ENCODE results near the gene GIMAP8.

The GIMAP8 gene

DNA sequence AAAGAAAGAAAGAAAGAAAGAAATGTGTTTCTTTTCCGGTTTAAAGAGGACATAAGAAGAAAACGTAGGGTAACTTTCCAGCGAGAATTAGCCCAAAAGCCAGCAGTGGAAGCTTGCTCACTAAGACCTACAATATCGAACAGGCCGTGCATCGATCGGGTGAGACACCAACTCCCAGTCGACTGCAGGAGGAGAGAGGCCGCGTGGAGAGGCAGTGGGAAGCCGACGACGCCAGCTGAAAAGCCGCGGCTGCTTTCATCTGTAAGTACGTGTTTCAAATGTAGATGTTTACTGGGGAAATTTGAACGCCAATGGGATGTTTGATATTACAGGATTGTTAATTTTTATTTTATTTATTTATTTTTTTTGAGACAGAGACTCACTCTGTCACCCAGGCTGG, 28.6 kb upstream of the GIMAP8 start:
- DNase-seq (ENCODE audit: low spot score in 2 of 2) = no peak
- H3K27ac Mint-ChIP-seq = no peak overlapping the region
- no peak for ATAC-seq
- H3K9me3 Mint-ChIP-seq = no peaks in the 10 kb centered on the region
- H3K4me1 Mint-ChIP-seq = peaks cover 8% of the 10 kb centered on the region
- H3K36me3 Mint-ChIP-seq = no peaks in the 10 kb centered on the region
- no peak overlapping the region for H3K4me3 Mint-ChIP-seq

DNA sequence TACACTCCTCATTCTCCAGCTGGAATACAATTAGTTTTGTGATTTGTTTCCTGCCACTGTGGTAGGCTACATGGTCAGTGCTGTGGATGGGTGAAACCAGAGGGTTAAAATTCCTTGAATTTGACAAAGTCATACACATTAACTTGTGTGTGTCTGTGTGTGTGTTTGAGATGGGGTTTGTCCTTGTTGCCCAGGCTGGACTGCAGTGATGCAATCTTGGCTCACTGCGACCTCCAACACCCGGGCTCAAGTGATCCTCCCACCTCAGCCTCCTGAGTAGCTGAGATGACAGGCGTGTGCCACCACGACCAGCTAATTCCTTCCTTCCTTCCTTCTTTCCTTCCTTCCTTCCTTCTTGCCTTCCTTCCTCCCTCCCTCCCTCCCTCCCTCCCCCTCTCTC, 24.8 kb upstream of the GIMAP8 start:
- no peak for ATAC-seq
- Mint-ChIP-seq H3K9me3 (no peaks in the 10 kb centered on the region), H3K4me3 (no peak overlapping the region), H3K4me1 (peaks cover 33% of the 10 kb centered on the region), H3K36me3 (no peaks in the 10 kb centered on the region), H3K27ac (no peak overlapping the region)
- no peak for DNase-seq (ENCODE audit: low spot score in 2 of 2)

DNA sequence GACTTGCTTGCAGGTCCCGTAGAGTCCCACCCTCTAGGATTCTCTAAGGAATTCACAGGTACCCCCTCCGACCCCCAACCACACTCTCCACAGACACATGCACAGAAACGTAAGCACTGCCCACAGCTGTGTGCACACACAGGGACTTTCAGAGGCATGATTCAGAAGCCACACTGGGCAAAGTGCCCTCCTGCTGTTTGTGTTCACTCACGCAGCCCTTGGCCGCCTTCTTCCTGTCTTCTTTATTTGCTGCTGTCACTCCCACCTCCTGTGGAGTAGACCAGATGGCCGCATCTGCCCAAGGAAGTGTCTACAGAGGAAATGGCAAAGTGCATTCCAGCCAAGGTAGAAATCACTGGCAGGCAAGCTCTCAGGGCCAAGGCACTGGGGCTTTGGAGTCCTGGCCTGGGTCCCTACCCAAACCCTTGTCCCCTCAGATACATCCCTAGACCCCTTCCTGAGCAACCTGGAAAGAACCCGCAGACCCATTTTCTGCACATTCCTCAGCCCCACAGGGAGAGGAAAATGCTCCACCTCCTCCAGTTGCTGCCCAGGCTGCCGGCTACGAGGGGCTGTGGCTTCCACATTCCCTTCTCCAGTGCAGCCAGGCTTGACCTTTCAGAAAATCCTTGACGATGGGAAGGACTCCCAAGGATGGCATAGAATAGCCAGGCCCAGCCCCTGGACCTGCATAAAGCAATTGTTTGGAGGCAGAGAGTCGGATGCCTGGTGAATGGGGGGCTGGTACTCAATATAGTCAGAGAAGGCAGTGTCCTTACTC, 21.6 kb upstream of the GIMAP8 start:
- ATAC-seq (peak; percentile 90), DNase-seq (ENCODE audit: low spot score in 2 of 2) (no peak)
- peak overlapping the region; percentile 37 for H3K27ac Mint-ChIP-seq
- peak overlapping the region; percentile 13 for H3K4me3 Mint-ChIP-seq
- H3K9me3 Mint-ChIP-seq = no peaks in the 10 kb centered on the region
- H3K4me1 Mint-ChIP-seq = peaks cover 48% of the 10 kb centered on the region
- H3K36me3 Mint-ChIP-seq = no peaks in the 10 kb centered on the region

DNA sequence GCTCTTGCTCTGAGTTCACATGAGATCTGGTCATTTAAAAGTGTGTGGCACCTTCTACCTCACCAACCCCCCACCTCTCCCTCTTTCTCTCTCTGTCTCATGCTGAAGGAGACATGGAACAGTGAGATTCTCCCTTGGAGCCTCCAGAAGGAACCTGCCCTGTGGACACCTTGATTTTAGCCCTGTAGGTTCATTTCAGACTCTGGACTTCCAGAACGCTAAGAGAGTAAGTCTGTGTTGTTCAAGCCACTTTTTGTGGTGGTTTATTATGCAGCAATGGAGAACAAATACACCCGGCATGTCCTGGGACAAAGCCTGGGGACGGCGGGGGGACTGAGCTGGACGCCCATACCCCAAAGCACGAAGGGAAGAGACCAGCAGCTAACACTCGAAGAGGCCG, 20.7 kb upstream of the GIMAP8 start:
- no peak for DNase-seq (ENCODE audit: low spot score in 2 of 2)

DNA sequence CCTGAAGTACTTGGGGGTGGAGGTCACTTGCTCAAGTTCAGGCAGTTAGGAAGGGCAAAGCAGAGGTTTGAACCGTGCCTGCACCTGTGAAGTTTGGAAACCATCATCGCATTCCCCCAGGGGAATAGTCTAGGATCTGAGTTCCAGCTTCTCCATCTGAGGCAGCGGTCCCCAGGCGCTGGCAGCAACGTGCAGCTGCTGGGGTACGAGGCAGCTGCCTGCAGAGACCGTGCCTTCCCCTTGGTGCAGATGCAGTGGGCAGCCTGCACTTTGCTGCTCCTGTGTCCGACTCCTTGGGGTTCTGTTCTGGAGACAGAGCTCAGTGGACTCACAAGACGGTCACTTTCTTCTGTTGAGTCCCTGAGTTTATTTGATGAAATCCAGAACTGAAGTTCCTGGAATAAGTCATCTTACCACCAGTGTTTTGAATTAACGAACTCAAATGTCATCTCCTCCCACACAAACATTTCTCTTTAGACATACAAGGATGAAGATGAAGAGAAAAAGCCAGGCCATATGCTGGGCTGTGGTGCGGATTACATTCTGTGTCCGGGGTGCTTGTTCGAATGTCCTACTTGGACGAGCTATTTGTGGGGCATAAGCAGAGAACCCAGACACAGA, 19.9 kb upstream of the GIMAP8 start:
- peaks cover 50% of the 10 kb centered on the region for H3K4me1 Mint-ChIP-seq
- H3K36me3 Mint-ChIP-seq = no peaks in the 10 kb centered on the region
- H3K9me3 Mint-ChIP-seq = no peaks in the 10 kb centered on the region
- no peak overlapping the region for H3K4me3 Mint-ChIP-seq
- ATAC-seq (no peak), DNase-seq (ENCODE audit: low spot score in 2 of 2) (no peak)
- H3K27ac Mint-ChIP-seq = no peak overlapping the region

More for the DNA sequence above, 20.7 kb upstream of the GIMAP8 start:
- Mint-ChIP-seq H3K4me1 (peaks cover 49% of the 10 kb centered on the region), H3K4me3 (no peak overlapping the region), H3K36me3 (no peaks in the 10 kb centered on the region), H3K9me3 (no peaks in the 10 kb centered on the region), H3K27ac (peak overlapping the region; percentile 37)
- ATAC-seq = no peak

DNA sequence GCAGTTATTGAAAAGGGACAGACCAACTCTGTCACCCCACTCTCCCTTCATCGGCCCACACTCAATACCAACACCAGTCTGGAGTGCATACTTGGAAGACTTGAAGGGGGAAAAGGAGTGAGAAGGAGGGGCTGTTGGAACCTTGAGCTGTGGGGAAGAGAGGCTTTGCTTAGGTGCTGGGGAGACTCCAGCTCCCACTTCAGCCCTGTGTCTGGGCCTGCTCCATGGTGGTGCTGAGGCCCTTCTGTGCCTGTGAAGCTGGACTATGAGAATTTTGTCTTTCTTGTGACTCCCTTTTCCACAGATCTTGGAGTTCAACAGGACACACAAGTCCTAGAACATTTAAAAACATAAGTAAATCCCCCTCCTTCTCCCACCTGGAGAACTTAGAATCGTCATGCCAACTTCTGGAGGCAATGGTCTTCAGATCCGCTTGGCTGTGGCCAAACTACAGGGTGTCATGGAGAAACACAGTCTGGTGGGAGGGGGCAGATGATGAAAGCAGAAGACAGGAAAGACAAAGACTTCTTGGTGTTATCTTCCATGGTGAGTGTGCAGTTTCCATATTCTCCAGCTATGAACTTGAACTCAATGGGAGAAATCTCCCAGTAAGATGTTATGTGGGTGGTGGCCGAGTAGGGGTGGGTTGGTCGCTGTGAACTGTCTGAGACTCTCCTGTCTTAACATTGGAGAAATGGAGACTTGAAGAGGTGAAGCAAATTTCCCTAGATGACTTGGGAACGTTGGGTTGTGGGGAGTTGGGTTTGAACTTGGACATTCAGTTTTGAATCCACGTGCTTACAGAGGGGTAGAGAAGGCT, 18.4 kb upstream of the GIMAP8 start:
- Mint-ChIP-seq H3K36me3 (no peaks in the 10 kb centered on the region), H3K4me1 (peaks cover 55% of the 10 kb centered on the region), H3K4me3 (peak overlapping the region; percentile 68), H3K9me3 (no peaks in the 10 kb centered on the region), H3K27ac (peak overlapping the region; percentile 90)
- ATAC-seq (no peak), DNase-seq (ENCODE audit: low spot score in 2 of 2) (no peak)

DNA sequence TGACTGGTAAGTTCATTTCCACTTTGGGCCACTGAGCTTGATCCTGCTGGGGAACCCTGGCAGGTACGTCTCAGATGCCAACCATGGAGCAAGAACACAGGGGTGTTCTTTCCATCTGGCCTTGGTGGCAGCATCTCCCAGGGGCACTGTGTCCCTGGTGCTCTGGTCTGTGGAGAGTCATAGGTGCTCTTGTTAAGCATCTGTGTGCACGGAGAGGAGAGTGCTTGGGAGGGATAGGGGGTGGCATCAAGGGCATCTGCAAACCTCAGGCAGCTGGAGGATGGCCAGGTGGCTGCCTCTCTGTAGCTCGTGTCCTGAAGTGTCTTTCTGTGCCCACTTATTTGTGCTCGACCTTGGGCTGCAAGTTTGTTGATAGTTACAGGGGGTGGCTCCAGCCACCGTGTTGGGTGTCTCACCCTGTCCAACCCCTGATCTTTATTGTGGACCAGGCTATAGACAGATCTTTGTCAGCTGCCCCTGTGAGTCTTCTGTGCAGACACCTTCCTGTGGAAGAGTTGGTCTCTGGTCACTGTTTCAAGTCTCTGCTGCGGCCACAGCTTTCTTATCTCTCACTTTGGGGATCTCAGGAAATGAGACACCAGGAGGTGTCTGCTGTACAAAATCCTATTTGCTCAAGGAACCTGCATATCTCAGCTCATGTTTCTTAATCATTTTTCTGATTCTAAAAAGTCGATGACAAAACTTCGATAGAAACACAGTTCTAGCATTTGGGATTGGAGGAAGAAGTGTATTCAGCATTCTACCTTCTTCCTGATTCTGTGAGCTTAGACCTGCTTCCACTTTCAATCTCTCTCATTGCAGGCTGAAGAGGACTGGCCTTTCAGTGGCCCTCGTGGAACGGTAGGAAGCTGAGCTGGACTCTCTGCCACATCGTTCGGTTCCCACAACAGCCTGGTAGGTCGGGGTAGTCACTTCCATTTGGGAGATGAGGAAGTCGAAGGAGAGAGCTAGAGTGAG, 17.2 kb upstream of the GIMAP8 start:
- peaks cover 50% of the 10 kb centered on the region for H3K4me1 Mint-ChIP-seq

DNA sequence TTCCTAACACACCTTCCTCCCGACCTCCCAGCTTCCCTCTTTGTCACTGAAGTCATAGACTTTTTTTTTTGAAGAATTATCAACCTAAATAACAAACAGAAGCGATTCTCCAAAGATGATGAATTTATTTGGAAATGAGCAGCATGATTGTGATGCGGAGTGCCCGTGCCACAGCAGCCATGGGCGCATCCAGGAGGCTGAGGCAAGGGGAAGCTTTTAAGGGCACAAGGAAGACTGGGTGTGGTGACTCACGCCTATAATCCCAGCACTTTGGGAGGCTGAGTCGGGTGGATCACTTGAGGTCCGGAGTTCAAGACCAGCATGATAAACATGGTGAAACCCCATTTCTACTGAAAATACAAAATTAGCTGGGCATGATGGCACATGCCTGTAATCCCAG, 16.2 kb upstream of the GIMAP8 start:
- H3K27ac Mint-ChIP-seq = no peak overlapping the region
- H3K4me1 Mint-ChIP-seq = peaks cover 43% of the 10 kb centered on the region
- no peaks in the 10 kb centered on the region for H3K36me3 Mint-ChIP-seq
- DNase-seq (ENCODE audit: low spot score in 2 of 2) = no peak
- peak overlapping the region; percentile 68 for H3K4me3 Mint-ChIP-seq
- no peak for ATAC-seq
- H3K9me3 Mint-ChIP-seq = no peaks in the 10 kb centered on the region

More for the DNA sequence above, 17.2 kb upstream of the GIMAP8 start:
- DNase-seq (ENCODE audit: low spot score in 2 of 2) (no peak), ATAC-seq (peak; percentile 65)
- no peaks in the 10 kb centered on the region for H3K36me3 Mint-ChIP-seq
- H3K27ac Mint-ChIP-seq = peak overlapping the region; percentile 90
- peak overlapping the region; percentile 68 for H3K4me3 Mint-ChIP-seq
- H3K9me3 Mint-ChIP-seq = no peaks in the 10 kb centered on the region

DNA sequence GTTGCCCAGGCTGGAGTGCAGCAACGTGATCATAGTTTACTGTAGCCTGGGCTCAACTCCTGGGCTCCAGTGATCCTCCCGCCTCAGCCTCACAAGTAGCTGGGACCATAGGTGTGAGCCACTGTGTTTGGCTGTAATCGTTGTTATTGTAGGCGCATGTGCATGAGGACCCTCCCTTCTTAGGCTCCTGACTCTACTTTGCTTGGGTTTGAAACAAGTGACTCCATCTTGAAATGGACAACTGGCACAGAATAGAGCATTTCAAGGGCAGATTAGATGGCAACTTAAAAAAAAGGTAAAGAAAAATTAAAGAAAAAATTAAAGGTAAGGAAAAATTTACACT, 15.4 kb upstream of the GIMAP8 start:
- ATAC-seq (no peak), DNase-seq (ENCODE audit: low spot score in 2 of 2) (no peak)
- H3K9me3 Mint-ChIP-seq = no peaks in the 10 kb centered on the region
- peaks cover 44% of the 10 kb centered on the region for H3K4me1 Mint-ChIP-seq
- no peak overlapping the region for H3K4me3 Mint-ChIP-seq
- H3K36me3 Mint-ChIP-seq = no peaks in the 10 kb centered on the region
- H3K27ac Mint-ChIP-seq = no peak overlapping the region

DNA sequence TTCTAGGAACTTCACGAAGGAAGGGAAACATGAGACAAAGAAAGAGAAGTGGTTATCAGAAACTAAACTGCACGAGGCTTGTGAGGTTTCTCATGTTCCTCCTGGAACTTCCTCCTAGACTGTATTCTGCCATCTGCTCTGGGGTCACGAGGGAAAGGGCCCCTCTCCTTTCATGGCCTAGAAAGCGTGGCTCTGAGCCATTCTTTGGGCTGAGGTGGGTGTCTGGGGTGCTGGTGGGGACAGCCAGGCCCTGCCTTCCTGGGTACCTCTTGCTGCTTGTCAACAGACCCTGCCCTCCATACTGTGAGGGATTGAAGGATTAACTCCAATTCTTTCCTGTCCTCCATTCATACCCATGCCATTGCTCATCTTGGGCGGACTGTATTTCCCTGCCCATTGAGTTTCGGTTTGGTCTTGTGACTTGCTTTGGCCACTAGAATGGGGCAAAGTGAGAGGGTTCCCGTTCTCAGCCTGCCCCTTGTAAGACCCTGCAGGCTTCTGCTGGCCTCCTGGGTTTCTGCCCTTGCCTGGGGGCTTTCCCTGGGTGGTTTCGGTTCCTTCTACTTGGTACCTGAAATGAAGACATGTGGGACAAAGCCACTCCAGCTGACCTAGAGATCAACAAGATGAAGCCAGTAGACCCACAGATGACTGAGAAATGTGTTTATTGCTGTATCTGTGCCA, 14.9 kb upstream of the GIMAP8 start:
- no peak overlapping the region for H3K27ac Mint-ChIP-seq
- no peaks in the 10 kb centered on the region for H3K9me3 Mint-ChIP-seq
- no peak for ATAC-seq
- DNase-seq (ENCODE audit: low spot score in 2 of 2) = no peak
- H3K36me3 Mint-ChIP-seq = no peaks in the 10 kb centered on the region
- H3K4me3 Mint-ChIP-seq = no peak overlapping the region
- peaks cover 47% of the 10 kb centered on the region for H3K4me1 Mint-ChIP-seq

DNA sequence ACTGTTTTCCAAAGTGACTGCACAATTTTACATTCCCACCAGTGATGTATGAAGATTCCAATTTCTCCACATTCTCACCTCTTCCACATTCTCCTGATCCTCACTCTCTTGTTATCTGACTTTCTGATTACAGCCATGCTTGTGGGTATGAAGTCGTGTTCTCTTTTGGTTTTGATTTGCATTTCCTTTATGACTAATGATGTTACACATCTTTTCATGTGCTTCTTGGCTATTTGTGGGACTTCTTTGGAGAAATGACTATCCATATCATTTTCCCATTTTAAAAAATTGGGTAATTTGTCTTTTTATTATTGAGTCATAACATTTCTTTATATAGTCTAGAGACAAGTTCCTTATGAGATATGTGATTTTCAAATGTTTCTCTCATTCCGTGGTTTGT, 10.5 kb upstream of the GIMAP8 start:
- Mint-ChIP-seq H3K4me3 (peak overlapping the region; percentile 0), H3K36me3 (no peaks in the 10 kb centered on the region), H3K4me1 (peaks cover 23% of the 10 kb centered on the region), H3K27ac (no peak overlapping the region), H3K9me3 (peaks cover 7% of the 10 kb centered on the region)
- ATAC-seq (peak; percentile 76), DNase-seq (ENCODE audit: low spot score in 2 of 2) (no peak)

DNA sequence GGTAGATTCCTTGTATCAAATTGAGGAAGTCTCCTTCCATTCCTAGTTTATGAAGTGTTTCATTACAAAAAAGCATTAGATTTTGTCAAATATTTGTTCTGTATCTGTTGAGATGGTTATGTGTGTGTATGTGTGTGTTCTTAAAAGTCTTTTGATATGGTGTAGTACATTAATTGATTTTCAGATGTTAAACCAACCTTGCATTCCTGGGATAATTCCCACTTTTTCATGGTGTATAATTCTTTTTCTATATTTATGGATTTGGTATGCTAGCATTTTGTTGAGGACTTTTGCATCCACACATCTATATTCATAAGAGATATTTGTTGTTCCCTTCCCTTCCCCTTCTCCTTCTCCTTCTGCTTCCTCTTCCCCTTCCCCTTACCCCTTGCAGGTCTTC, 8.9 kb upstream of the GIMAP8 start:
- peaks cover 22% of the 10 kb centered on the region for H3K4me1 Mint-ChIP-seq
- peaks cover 7% of the 10 kb centered on the region for H3K9me3 Mint-ChIP-seq
- no peak for DNase-seq (ENCODE audit: low spot score in 2 of 2)
- no peaks in the 10 kb centered on the region for H3K36me3 Mint-ChIP-seq
- H3K4me3 Mint-ChIP-seq = no peak overlapping the region
- ATAC-seq = no peak
- no peak overlapping the region for H3K27ac Mint-ChIP-seq

DNA sequence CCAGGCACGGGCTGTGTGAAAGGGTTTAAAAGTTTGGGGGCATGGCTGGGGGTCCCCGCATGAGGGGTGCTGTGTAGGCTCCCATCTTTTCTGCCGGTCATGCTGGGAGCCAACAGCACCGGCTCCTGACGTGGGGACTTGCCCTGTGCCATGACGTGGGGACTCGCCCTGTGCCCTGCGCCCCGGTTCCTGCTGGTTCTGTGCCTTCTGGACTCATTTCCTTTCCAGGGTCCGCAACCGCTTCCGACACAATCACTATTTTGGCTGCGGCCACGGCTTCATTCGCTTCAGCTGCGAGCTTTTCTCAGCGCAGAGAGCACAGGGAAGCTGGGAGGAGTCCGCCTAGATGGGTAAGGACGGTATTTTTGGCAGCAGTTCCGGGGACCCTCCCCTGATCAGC, 7.6 kb upstream of the GIMAP8 start:
- DNase-seq (ENCODE audit: low spot score in 2 of 2) = no peak
- peaks cover 30% of the 10 kb centered on the region for H3K4me1 Mint-ChIP-seq
- no peak overlapping the region for H3K4me3 Mint-ChIP-seq
- H3K27ac Mint-ChIP-seq = no peak overlapping the region
- ATAC-seq = no peak
- peaks cover 7% of the 10 kb centered on the region for H3K9me3 Mint-ChIP-seq
- H3K36me3 Mint-ChIP-seq = no peaks in the 10 kb centered on the region

DNA sequence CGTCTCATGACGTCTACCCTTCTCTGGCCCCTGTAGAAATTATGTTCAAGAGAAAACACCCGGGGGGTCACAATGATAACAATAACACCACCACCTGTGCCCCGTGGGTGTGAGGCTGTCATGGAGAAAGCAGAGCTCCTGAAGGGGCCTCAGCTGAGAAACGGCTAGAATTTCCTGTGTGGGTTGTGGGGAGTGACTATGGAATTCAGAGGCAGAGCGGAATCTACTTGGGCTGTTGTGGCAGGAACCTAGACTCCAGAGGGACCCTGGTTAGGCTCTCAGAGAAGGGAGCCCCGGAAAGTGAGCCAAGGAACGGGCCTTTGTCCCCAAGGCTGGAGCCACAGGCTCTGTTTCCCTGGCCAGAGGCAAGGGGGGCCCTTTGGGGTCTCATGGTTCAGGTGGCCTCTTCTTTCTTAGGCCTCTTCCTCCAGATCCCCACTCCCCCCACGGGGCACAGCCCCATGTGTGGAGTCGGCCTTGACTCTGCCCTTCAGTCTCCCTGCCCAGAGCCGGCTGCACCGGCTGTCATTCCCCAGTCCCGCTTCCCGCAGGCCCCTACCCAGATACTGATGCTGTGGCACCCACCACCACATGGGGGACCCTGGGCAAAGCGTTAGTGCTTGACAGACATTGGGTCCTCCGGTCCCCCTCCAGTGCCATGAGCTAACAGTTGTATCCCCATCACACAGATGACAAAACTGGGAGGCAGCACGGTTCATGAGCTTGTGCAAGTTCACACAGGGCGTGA, 6.5 kb upstream of the GIMAP8 start:
- peaks cover 6% of the 10 kb centered on the region for H3K36me3 Mint-ChIP-seq

More for the DNA sequence above, 6.5 kb upstream of the GIMAP8 start:
- H3K4me1 Mint-ChIP-seq = peaks cover 42% of the 10 kb centered on the region
- ATAC-seq (no peak), DNase-seq (ENCODE audit: low spot score in 2 of 2) (no peak)
- H3K4me3 Mint-ChIP-seq = no peak overlapping the region
- peaks cover 7% of the 10 kb centered on the region for H3K9me3 Mint-ChIP-seq
- H3K27ac Mint-ChIP-seq = peak overlapping the region; percentile 43
